Measurements from ENCODE around the gene GALNT17. TPM values are rescaled to one million over a fixed set of nuclear protein-coding genes. Genes with fewer than 3 reads are reported as not detected.

Gene GALNT17
- total RNA-seq, 1 experiment from 2014 or later = not detected

GRCh38 chr7:71165708-71166107 is 33.8 kb downstream of the GALNT17 start:
- Histone ChIP-seq H3K27ac (ENCODE audit: low read length) (no peak overlapping the region), H3K27me3 (ENCODE audit: control insufficient read depth, insufficient read depth, low read length) (no peaks in the 10 kb centered on the region), H3K9me3 (ENCODE audit: control insufficient read depth, insufficient read depth, low read depth, low read length) (no peaks in the 10 kb centered on the region), H3K36me3 (ENCODE audit: control insufficient read depth, insufficient read depth, low read length) (no peaks in the 10 kb centered on the region), H3K4me3 (ENCODE audit: low read depth in 2 of 2, low read length in 2 of 2) (no peak overlapping the region), H3K4me1 (ENCODE audit: control insufficient read depth, insufficient read depth, low read length) (no peaks in the 10 kb centered on the region)
- CTCF ChIA-PET = no interaction called here
- in situ Hi-C loops (cut with HindIII; ENCODE audit: low pct_unique_long_range_greater_than_20kb, low sequenced_read_pairs) = no loop called here
- intact Hi-C loops (cut with micrococcal nuclease; ENCODE audit: unreplicated experiment) = no loop called here
- TF ChIP-seq TCF7L2 (IDR thresholded peaks at IDR 0.05; ENCODE audit: low read depth, low read length) (no peak), POLR2AphosphoS5 (IDR thresholded peaks at IDR 0.05; ENCODE audit: low read depth, low read length) (no peak), REST (IDR thresholded peaks at IDR 0.05; ENCODE audit: insufficient read depth in 1 of 2, low read depth in 2 of 2, low read length in 1 of 2) (no peak), SIN3A (IDR thresholded peaks at IDR 0.05; ENCODE audit: borderline replicate concordance, insufficient read depth, low read depth, low read length) (no peak)
- POLR2A ChIA-PET = no interaction called here
- no TSS peak for BruUV-seq (replicated peaks)
- ATAC-seq (no peak), DNase-seq (ENCODE audit: low read depth, low spot score) (no peak)

GRCh38 chr7:71171476-71171875 is 39.5 kb downstream of the GALNT17 start:
- H3K4me3 ChIP-seq (ENCODE audit: low read depth in 2 of 2, low read length in 2 of 2) = no peak overlapping the region
- H3K4me1 ChIP-seq (ENCODE audit: control insufficient read depth, insufficient read depth, low read length) = no peaks in the 10 kb centered on the region
- H3K27ac ChIP-seq (ENCODE audit: low read length) = no peak overlapping the region
- intact Hi-C loops (cut with micrococcal nuclease; ENCODE audit: unreplicated experiment) (no loop called here), in situ Hi-C loops (cut with HindIII; ENCODE audit: low pct_unique_long_range_greater_than_20kb, low sequenced_read_pairs) (no loop called here)
- no peaks in the 10 kb centered on the region for H3K9me3 ChIP-seq (ENCODE audit: control insufficient read depth, insufficient read depth, low read depth, low read length)
- no peaks in the 10 kb centered on the region for H3K36me3 ChIP-seq (ENCODE audit: control insufficient read depth, insufficient read depth, low read length)
- ChIA-PET CTCF (no interaction called here), POLR2A (no interaction called here)
- no peak for ATAC-seq
- no peak for TF ChIP-seq REST (IDR thresholded peaks at IDR 0.05; ENCODE audit: insufficient read depth in 1 of 2, low read depth in 2 of 2, low read length in 1 of 2)
- TF ChIP-seq SIN3A (IDR thresholded peaks at IDR 0.05; ENCODE audit: borderline replicate concordance, insufficient read depth, low read depth, low read length) = no peak
- TF ChIP-seq POLR2AphosphoS5 (IDR thresholded peaks at IDR 0.05; ENCODE audit: low read depth, low read length) = no peak
- no peak for TF ChIP-seq CTCF (IDR thresholded peaks at IDR 0.05)
- DNase-seq (ENCODE audit: low read depth, low spot score) = no peak
- no TSS peak for BruUV-seq (replicated peaks)
- H3K27me3 ChIP-seq (ENCODE audit: control insufficient read depth, insufficient read depth, low read length) = no peaks in the 10 kb centered on the region
